Measurements from ENCODE around the gene SMC6.

DNA sequence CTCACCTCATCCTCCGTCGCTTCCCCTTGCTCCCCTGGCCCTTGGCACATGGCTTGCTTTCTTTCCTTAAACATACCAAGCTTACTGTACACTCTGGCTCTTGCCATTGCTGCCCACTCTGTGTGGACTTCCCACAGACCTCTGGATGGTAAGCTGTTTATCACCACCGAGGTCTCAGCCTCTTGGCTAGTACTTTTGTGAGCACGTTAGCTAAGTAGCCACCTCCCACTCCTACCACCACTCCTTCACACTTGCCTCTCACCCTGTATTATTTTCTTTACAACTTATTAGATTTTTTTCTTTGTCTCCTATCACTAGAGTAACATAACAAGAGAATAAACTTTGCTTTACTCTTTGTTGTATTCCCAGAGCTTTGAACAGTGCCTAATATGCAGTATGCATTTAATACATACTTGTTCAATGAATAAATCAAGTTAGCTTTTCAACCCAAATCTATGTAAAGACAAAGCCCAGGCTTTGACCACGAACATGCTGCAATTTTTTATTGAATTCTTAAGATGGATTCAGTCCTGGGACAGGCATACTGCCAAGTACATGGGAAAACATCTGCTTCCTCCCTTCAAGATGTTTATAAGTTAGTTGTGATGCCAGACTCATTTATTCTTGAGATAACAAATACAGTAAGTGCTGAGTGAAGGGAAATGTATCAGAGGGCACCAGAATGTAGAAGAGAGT is 37.7 kb upstream of the SMC6 start:
- TF ChIP-seq, protein P1, sequence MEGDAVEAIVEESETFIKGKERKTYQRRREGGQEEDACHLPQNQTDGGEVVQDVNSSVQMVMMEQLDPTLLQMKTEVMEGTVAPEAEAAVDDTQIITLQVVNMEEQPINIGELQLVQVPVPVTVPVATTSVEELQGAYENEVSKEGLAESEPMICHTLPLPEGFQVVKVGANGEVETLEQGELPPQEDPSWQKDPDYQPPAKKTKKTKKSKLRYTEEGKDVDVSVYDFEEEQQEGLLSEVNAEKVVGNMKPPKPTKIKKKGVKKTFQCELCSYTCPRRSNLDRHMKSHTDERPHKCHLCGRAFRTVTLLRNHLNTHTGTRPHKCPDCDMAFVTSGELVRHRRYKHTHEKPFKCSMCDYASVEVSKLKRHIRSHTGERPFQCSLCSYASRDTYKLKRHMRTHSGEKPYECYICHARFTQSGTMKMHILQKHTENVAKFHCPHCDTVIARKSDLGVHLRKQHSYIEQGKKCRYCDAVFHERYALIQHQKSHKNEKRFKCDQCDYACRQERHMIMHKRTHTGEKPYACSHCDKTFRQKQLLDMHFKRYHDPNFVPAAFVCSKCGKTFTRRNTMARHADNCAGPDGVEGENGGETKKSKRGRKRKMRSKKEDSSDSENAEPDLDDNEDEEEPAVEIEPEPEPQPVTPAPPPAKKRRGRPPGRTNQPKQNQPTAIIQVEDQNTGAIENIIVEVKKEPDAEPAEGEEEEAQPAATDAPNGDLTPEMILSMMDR (IDR thresholded peaks at IDR 0.05) = no peak
- TF ChIP-seq, protein P2, sequence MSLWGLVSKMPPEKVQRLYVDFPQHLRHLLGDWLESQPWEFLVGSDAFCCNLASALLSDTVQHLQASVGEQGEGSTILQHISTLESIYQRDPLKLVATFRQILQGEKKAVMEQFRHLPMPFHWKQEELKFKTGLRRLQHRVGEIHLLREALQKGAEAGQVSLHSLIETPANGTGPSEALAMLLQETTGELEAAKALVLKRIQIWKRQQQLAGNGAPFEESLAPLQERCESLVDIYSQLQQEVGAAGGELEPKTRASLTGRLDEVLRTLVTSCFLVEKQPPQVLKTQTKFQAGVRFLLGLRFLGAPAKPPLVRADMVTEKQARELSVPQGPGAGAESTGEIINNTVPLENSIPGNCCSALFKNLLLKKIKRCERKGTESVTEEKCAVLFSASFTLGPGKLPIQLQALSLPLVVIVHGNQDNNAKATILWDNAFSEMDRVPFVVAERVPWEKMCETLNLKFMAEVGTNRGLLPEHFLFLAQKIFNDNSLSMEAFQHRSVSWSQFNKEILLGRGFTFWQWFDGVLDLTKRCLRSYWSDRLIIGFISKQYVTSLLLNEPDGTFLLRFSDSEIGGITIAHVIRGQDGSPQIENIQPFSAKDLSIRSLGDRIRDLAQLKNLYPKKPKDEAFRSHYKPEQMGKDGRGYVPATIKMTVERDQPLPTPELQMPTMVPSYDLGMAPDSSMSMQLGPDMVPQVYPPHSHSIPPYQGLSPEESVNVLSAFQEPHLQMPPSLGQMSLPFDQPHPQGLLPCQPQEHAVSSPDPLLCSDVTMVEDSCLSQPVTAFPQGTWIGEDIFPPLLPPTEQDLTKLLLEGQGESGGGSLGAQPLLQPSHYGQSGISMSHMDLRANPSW (CRISPR knock-in tag; conservative IDR thresholded peaks at IDR 0.05; ENCODE audit: low read depth) = no peak
- no peak for TF ChIP-seq ZNF416 (CRISPR knock-in tag; IDR thresholded peaks at IDR 0.05)
- TF ChIP-seq, protein P3, sequence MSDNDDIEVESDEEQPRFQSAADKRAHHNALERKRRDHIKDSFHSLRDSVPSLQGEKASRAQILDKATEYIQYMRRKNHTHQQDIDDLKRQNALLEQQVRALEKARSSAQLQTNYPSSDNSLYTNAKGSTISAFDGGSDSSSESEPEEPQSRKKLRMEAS (CRISPR knock-in tag; IDR thresholded peaks at IDR 0.05) = no peak
- TF ChIP-seq, protein P4, sequence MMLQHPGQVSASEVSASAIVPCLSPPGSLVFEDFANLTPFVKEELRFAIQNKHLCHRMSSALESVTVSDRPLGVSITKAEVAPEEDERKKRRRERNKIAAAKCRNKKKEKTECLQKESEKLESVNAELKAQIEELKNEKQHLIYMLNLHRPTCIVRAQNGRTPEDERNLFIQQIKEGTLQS (CRISPR knock-in tag; conservative IDR thresholded peaks at IDR 0.05) = no peak
- TF ChIP-seq CBFB (CRISPR knock-in tag; IDR thresholded peaks at IDR 0.05; ENCODE audit: low read depth) = no peak
- TF ChIP-seq JUN (CRISPR knock-in tag; IDR thresholded peaks at IDR 0.05) = no peak
- TF ChIP-seq, protein P5, sequence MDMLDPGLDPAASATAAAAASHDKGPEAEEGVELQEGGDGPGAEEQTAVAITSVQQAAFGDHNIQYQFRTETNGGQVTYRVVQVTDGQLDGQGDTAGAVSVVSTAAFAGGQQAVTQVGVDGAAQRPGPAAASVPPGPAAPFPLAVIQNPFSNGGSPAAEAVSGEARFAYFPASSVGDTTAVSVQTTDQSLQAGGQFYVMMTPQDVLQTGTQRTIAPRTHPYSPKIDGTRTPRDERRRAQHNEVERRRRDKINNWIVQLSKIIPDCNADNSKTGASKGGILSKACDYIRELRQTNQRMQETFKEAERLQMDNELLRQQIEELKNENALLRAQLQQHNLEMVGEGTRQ (CRISPR knock-in tag; IDR thresholded peaks at IDR 0.05) = no peak
- TF ChIP-seq SP1 (CRISPR knock-in tag; conservative IDR thresholded peaks at IDR 0.05) = no peak
